Hematopoietic multipotent progenitor cell treated with erythropoietin and hydrocortisone succinate and interleukin-3 and kit ligand, for 4 days (in vitro differentiated cells): Measurements from ENCODE around the gene PLEKHM2.

Source experiments
- DNase-seq: peaks from one replicate; pipeline ENCODE4 v3.0.0-alpha.2; 2015

The PLEKHM2 gene

GRCh38 chr1:15742339-15742801 lies 58.2 kb downstream of the PLEKHM2 start, which contains the start of gene TMEM82:
TMEM82 (plus strand) TSS chr1:15742499; CDS start chr1:15742560, 61 bp downstream.
- DNase-seq: no peak

- DNase-seq: no peak
Measured at GRCh38 chr1:15744122-15744679, 60.1 kb downstream of the PLEKHM2 start.

GRCh38 chr1:15747378-15747777 lies 63.3 kb downstream of the PLEKHM2 start:
- DNase-seq: no peak

GRCh38 chr1:15748264-15748663 lies 64.1 kb downstream of the PLEKHM2 start:
- no peak for DNase-seq

GRCh38 chr1:15748690-15749398 lies 64.7 kb downstream of the PLEKHM2 start:
- DNase-seq: no peak

GRCh38 chr1:15749399-15750291 lies 65.5 kb downstream of the PLEKHM2 start:
- no peak for DNase-seq

GRCh38 chr1:15750924-15751323 lies 66.8 kb downstream of the PLEKHM2 start:
- no peak for DNase-seq

GRCh38 chr1:15751717-15752116 lies 67.6 kb downstream of the PLEKHM2 start:
- DNase-seq: no peak

GRCh38 chr1:15753776-15754175 lies 69.7 kb downstream of the PLEKHM2 start:
- DNase-seq: no peak

GRCh38 chr1:15755021-15755645 lies 71.0 kb downstream of the PLEKHM2 start:
- DNase-seq: no peak

GRCh38 chr1:15755646-15756040 lies 71.5 kb downstream of the PLEKHM2 start:
- DNase-seq: no peak

- DNase-seq: no peak
Measured at GRCh38 chr1:15756143-15757015, 72.3 kb downstream of the PLEKHM2 start.

GRCh38 chr1:15757016-15757543 lies 73.0 kb downstream of the PLEKHM2 start:
- DNase-seq: no peak

- no peak for DNase-seq
Measured at GRCh38 chr1:15757575-15758342, 73.6 kb downstream of the PLEKHM2 start.

GRCh38 chr1:15758343-15758931 lies 74.3 kb downstream of the PLEKHM2 start, which contains the start of gene FBLIM1:
FBLIM1 (plus strand) TSS chr1:15758795; CDS start chr1:15764984, 6,189 bp downstream.
- DNase-seq: no peak

GRCh38 chr1:15758953-15759661 lies 75.0 kb downstream of the PLEKHM2 start:
- DNase-seq: no peak

GRCh38 chr1:15760520-15761211 lies 76.5 kb downstream of the PLEKHM2 start:
- no peak for DNase-seq

GRCh38 chr1:15761366-15762128 lies 77.4 kb downstream of the PLEKHM2 start:
- DNase-seq: peak; percentile 63
